NCI-H82 (cell line): Measurements from ENCODE around the gene ADIPOR2.
"Not testable (repeated sequence)": the region's sequence is repeated elsewhere in the genome, so short reads cannot be mapped to it uniquely, and the experiment has no call there.

ENCODE experiments used
- DNase-seq: peaks from one replicate; lab custom pipeline; 2025; lab: John Stamatoyannopoulos, UW

ADIPOR2 gene

GRCh38 chr12:1705774-1706631, 15.1 kb downstream of the ADIPOR2 start:
- DNase-seq, result no peak

DNA sequence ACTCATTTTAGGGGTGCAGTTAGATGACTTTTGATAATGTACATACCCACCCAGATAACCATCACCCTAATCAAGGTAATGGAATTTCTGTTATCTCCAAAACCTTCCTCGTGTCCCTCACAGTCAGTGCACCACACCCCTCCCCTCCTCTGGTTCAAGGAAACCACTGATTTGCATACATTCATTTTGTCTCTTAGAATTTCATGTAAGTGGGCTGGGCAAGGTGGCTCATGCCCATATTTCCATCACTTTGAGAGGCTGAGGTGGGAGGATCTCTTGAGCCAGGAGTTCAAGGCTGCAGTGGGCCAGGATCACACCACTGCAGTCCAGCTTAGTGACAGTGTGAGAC, 15.7 kb downstream of the ADIPOR2 start:
- no peak for DNase-seq

- DNase-seq, result no peak
Observed at GRCh38 chr12:1707051-1707450, 16.2 kb downstream of the ADIPOR2 start.

DNA sequence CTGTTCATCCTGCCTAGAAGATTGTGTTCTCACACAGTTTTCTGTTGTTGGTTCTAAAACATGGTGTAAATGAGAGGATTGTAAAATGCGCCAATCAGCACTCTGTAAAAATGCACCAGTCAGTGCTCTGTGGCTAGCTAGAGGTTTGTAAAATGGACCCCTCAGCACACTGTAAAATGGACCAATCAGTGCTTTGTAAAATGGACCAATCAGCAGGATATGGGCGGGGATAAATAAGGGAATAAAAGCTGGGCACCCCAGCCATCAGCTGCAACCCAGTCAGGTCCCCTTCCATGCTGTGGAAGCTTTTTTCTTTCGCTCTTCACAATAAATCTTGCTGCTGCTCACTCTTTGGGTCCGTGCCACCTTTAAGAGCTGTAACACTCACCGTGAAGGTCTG, 19.1 kb downstream of the ADIPOR2 start:
- not testable (repeated sequence) for DNase-seq

DNA sequence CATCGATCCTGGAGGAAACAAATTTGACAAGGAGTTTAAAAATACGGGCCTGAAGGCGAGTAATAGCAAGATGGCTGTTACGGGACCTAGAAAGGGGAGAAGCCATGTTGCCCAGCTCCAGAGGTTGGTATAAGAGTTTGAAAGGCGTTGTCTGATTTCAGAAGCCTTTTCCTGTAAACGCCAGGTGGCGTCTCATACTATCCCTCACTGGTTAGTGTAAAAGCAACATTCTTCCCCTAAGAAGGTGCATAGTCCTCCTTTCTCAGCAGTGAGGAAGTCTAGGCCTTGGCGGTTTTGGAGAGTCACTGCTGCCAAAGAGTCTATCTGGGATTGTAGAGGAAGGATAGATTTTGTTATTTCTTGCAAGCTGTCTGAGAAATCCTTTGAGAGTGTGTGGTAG, 20.0 kb downstream of the ADIPOR2 start:
- not testable (repeated sequence) for DNase-seq

DNA sequence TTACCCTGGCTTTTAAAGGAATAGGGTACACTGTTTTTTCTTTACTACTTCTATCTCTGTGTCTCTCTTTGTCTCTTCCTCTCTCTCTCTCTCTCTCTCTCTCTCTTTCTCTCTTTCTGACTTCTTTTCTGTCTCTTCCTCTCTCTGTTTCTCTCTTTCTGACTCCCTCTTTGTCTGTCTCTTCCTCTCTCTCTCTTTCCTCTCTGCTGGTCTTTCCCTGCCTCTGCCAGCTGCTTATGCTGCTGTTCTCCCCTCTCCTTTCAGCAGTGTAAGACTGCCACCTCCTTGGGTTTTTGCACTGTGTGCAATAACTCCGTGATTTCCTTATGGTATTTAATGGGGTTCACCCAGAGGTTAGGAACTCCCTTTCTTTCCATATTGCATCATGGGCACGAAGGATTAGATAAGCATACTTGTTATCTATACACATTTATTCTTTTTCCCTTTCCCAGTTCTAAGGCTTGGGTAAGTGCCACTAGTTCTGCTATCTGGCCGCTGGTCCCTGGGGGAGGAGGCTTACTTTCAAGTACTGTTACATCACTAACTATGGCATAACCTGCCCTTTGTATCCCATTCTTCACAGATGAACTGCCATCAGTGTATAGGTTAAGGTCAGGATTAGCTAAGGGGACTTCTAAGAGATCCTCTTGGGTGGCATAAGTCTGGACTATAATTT, 20.8 kb downstream of the ADIPOR2 start:
- DNase-seq, result not testable (repeated sequence)

DNA sequence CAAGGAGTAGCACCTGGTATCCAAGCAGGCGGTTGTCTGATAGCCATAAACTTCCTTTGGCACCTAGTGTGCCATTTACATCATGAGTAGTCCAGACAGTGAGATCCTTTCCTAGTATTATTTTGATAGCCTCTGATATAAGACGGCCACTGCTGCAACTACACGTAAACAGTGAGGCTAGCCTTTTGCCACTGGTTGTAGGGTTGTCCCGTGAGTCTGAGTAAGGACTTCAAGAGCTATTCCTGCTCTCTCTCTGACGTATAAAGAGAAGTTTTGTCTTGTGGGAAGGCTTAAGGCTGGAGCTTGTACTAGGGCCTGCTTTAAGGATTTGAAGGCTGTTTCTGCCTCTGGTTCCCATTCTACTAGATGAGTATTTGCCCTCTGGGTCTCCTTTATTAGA, 21.4 kb downstream of the ADIPOR2 start:
- not testable (repeated sequence) for DNase-seq

- DNase-seq, result not testable (repeated sequence)
Observed at GRCh38 chr12:1712852-1713251, 22.0 kb downstream of the ADIPOR2 start.

DNA sequence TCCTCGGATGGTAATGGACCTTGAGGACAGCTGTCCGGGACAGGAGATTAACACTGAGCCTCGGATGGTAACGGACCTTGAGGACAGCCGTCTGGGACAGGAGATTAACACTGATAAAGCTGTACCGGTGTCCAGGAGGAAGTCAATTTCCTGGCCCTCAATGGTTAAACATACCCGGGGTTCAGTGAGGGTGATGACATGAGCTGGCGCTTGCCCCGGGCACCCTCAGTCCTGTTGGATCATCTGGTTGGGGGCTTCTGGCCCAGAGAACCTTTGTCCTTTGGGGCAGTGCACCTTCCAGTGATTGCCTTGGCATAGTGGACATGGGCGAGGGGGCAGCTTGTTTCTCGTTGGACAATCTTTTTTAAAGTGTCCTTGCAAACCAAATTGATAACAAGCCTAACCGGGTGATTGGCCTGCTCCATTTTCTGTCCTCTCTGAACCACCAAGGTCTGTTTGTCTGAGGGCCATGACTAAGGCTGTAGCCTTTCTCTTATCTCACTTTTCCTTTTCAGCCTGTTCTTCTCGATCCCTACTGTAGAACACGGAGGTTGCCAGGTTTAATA, 23.0 kb downstream of the ADIPOR2 start:
- DNase-seq, result not testable (repeated sequence)

- DNase-seq, result peak; percentile 10
Observed at GRCh38 chr12:1715459-1715858, 24.6 kb downstream of the ADIPOR2 start.

DNA sequence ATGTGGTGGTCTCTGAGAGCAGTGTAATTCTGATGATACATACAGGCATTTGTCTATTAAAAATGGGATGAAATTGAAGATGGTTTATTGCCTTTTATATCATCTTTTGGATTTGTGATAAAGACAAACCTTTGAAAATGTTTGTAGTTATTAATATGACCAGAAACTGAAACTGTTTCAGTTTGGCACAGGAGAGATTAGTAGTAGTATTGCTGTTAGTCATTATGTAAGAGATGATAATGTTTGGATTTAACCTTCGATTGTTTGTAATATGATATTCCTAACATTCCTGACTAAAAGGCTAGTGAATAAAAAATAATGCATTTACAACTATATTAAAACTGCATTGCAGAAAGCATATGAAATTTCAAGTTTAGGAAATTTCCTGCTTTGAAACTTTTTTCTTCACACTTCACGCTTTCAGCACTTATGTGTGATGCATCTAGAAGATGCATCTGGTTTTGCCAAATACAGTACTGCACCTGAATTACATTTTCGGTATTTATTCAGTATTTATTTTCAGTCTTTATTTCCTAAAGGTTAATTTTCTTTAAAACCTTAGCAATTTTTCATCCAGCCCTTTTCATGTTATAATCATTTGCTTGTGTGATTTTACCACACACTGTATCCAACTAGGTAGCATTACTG, 25.5 kb downstream of the ADIPOR2 start:
- no peak for DNase-seq

DNA sequence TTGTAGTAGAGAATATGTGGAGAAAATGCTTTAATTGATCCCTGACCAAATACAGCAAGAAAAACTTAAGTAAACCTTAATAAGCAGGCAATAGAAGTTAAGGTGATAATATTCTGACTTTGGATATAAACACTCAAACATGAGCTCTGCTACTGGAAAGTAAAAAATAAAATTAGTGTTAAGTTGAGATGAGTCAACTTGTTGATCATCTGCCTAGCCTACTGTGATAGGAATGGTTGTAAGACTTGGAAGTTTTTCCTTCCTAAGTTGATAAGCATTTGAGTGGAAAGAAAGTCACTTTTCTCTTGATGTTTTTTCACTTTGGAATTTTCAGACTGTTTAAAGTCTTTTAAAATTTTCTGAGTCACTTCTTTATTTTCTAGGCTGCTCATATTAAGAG, 26.0 kb downstream of the ADIPOR2 start:
- DNase-seq, result no peak

- DNase-seq, result peak; percentile 18
Observed at GRCh38 chr12:1719139-1719538, 28.3 kb downstream of the ADIPOR2 start.

DNA sequence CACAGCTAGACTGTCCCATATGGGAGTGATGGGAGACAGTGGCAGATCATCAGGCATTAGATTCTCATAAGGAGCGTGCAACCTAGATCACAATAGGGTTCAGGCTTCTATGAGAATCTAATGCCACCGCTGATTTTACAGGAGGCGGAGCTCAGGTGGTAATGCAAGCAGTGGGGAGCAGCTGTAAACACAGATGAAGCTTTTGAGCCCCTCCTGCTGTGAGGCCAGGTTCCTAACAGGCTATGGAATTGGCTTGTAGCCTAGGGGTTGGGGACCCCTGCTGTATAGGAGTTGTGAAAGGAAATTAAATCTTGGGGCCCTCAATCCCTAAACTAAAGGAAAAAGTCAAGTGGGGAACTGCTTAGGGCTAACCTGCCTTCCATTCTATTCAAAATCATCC, 29.6 kb downstream of the ADIPOR2 start:
- DNase-seq, result no peak

DNA sequence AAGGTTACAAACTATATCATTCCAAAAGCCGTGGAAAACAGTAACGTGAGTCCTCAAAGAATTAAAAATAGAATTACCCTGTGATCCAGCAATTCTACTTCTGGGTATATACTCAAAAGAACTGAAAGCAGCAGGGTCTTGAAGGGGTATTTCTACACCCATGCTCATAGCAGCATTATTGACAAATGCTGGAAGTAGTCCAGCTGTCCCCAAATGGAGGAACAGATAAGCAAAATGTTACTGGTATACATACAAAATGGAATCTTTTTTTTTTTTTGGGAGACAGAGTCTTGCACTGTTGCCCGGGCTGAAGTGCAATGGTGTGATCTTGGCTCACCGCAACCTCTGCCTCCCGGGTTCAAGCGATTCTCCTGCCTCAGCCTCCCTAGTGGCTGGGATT, 32.9 kb downstream of the ADIPOR2 start:
- no peak for DNase-seq

DNA sequence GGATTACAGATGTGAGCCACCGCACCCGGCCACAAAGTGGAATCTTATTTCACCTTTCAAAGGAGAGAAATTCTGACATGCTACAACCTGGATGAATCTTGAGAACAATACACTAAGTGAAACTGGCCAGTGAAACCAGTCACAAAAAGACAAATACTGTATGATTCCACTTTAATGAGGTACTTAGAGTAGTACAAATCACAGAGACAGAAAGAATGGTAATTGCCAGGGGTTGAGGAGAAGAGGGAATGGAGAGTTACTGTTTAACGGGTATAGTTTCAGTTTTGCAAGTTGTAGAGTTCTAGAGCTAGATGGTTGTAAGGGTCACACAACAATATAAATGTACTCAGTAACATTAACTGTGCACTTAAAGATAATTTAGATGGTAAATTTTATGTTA, 33.4 kb downstream of the ADIPOR2 start:
- no peak for DNase-seq

- no peak for DNase-seq
Observed at GRCh38 chr12:1726753-1727152, 35.9 kb downstream of the ADIPOR2 start.

- no peak for DNase-seq
Observed at GRCh38 chr12:1728824-1729223, 38.0 kb downstream of the ADIPOR2 start.

GRCh38 chr12:1731019-1731687, 40.3 kb downstream of the ADIPOR2 start:
- DNase-seq, result no peak

GRCh38 chr12:1731688-1732078, 40.8 kb downstream of the ADIPOR2 start:
- not testable (repeated sequence) for DNase-seq

DNA sequence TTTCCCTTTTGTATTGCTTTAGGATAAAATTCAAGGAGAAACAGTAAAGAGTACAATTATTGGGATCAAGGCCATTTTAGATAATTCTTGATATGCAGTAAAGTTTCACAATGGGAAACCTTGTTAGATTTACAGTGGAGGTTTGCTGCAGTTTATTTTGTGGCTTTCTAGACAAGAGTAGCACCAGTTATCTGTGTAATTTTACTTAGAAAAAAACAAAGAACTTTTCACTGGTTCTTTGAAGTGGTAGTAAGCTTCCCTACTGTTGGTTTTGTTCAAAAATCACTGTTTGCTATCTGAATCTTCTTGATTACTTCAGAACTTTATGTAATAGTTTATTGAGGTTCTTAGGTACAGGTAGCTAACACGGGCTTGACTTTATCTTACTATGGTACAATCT, 42.0 kb downstream of the ADIPOR2 start:
- no peak for DNase-seq

- not testable (repeated sequence) for DNase-seq
Observed at GRCh38 chr12:1733712-1734111, 42.8 kb downstream of the ADIPOR2 start.
